Upper lobe of left lung (tissue), 6 donors: Measurements from ENCODE around the gene ADD1. TPM values are rescaled to one million over a fixed set of nuclear protein-coding genes. Genes with fewer than 3 reads are reported as not detected.

Experiments
- ATAC-seq, 2 donors: fragments of 200-7000 bp; cut with Tn5 transposase; one replicate each; pipeline ENCODE4 v1.9.1; 2022; ENCODE audit warnings: mild to moderate bottlenecking in 2 of 2, moderate library complexity in 2 of 2; ENCODE audit not compliant: low FRiP score in 2 of 2
- DNase-seq, 2 donors: peaks; one replicate each; pipeline ENCODE4 v3.0.0-alpha.2; 2019 to 2020
- H3K27ac ChIP-seq, 4 donors: fragments of 200-600 bp; sonication (generic); one replicate each; pipeline ENCODE4 v1.5.1; 2016 to 2019
- H3K27me3 ChIP-seq, 4 donors: fragments of 200-600 bp; sonication (generic); one replicate each; pipeline ENCODE4 v1.5.1; 2017 to 2019
- H3K36me3 ChIP-seq, 4 donors: fragments of 200-600 bp; sonication (generic); one replicate each; pipeline ENCODE4 v1.5.1; 2016 to 2019
- H3K4me1 ChIP-seq, 4 donors: fragments of 200-600 bp; sonication (generic); one replicate each; pipeline ENCODE4 v1.5.1; 2018 to 2019
- H3K4me3 ChIP-seq, 4 donors: fragments of 200-600 bp; sonication (generic); one replicate each; pipeline ENCODE4 v1.5.1; 2017 to 2019; ENCODE audit warnings: mild to moderate bottlenecking in 2 of 4, moderate library complexity in 1 of 4
- H3K9me3 ChIP-seq, 4 donors: fragments of 200-600 bp; sonication (generic); one replicate each; pipeline ENCODE4 v1.5.1; 2018 to 2019
- CTCF ChIP-seq, 6 experiments: fragments of 450-650 bp in 4 of 6; fragments of 200-600 bp in 2 of 6; sonication (generic) in 2 of 6; IDR thresholded peaks; one replicate each; pipeline ENCODE4 v1.5.1; 2016 to 2019; ENCODE audit warnings: antibody characterized with exemption in 6 of 6
- EP300 ChIP-seq, 4 donors: sonication (generic); formaldehyde crosslinking; IDR thresholded peaks; one replicate each; pipeline ENCODE4 v1.5.1; 2017; ENCODE audit warnings: antibody characterized with exemption in 4 of 4, control low read depth in 2 of 4
- POLR2A ChIP-seq, 4 donors: fragments of 450-650 bp; IDR thresholded peaks; one replicate each; pipeline ENCODE4 v1.5.1; 2016 to 2017; ENCODE audit warnings: antibody characterized with exemption in 4 of 4, mild to moderate bottlenecking in 2 of 4
- POLR2AphosphoS5 ChIP-seq, 2 donors: sonication (generic); formaldehyde crosslinking; IDR thresholded peaks; one replicate each; pipeline ENCODE4 v1.5.1; 2017; ENCODE audit warnings: antibody characterized with exemption in 2 of 2
- WGBS, 2 donors: methylation state at CpG; one replicate each; pipeline ENCODE4 v1.1.5; 2017 to 2018; 5-methylcytosine and 5-hydroxymethylcytosine counted together
- total RNA-seq, 6 donors: library from RNA; depleted of rRNA in 4 of 6; stranded (reverse); fragments of >200 nt in 4 of 6; gene quantifications; one replicate each; pipeline versions ENCODE4 v1.1.0 to v1.2.1, GENCODE V29; 2016 to 2021
- donor health status: DM: no; HTN: no; CAD: no; lungs with moderate emphysema.
- donor health status: DM: no; HTN: yes; CAD: no; lungs with severe emphysema.

ADD1 gene
- total RNA-seq, 6 donors from 2014 or later, result 184 to 651 (median 290) TPM

- no peaks in the 10 kb centered on the region for H3K9me3 ChIP-seq
- H3K36me3 ChIP-seq, result peaks cover 25 to 98% (median 86%) of the 10 kb centered on the region in 4 donors
- H3K4me1 ChIP-seq, result no peaks in the 10 kb centered on the region
- H3K27ac ChIP-seq, result no peak overlapping the region
- TF ChIP-seq POLR2AphosphoS5 (IDR thresholded peaks at IDR 0.05) (no peak), POLR2A (IDR thresholded peaks at IDR 0.05) (no peak), CTCF (IDR thresholded peaks at IDR 0.05) (no peak), EP300 (IDR thresholded peaks at IDR 0.05) (no peak)
- H3K4me3 ChIP-seq, result no peak overlapping the region
- ATAC-seq, result no peak
- no peaks in the 10 kb centered on the region for H3K27me3 ChIP-seq
- WGBS, 2 donors, result 92 to 95% methylated on average over 27 to 31 of the region's 31 CpGs
- DNase-seq, result peak in 1 of 2 donors; percentile 63
Measured at GRCh38 chr4:2827071-2827873, 16.4 kb upstream of the ADD1 start.

- DNase-seq (peak in 1 of 2 donors; percentile 28), ATAC-seq (no peak)
- Histone ChIP-seq H3K27ac (no peak overlapping the region), H3K4me1 (no peaks in the 10 kb centered on the region), H3K4me3 (no peak overlapping the region), H3K9me3 (no peaks in the 10 kb centered on the region), H3K27me3 (no peaks in the 10 kb centered on the region), H3K36me3 (peaks cover 25 to 98% (median 89%) of the 10 kb centered on the region in 4 donors)
- TF ChIP-seq POLR2A (IDR thresholded peaks at IDR 0.05) (no peak), CTCF (IDR thresholded peaks at IDR 0.05) (no peak), POLR2AphosphoS5 (IDR thresholded peaks at IDR 0.05) (no peak), EP300 (IDR thresholded peaks at IDR 0.05) (no peak)
- 86 to 89% methylated on average over 21 to 24 of the region's 24 CpGs for WGBS, 2 donors
Measured at GRCh38 chr4:2827874-2828751, 15.5 kb upstream of the ADD1 start.

- Histone ChIP-seq H3K36me3 (peaks cover 22 to 98% (median 89%) of the 10 kb centered on the region in 4 donors), H3K9me3 (no peaks in the 10 kb centered on the region), H3K4me1 (no peaks in the 10 kb centered on the region), H3K27me3 (no peaks in the 10 kb centered on the region), H3K27ac (no peak overlapping the region), H3K4me3 (no peak overlapping the region)
- 89 to 95% methylated on average over 17 of the region's 17 CpGs for WGBS, 2 donors
- DNase-seq (no peak), ATAC-seq (no peak)
- TF ChIP-seq POLR2AphosphoS5 (IDR thresholded peaks at IDR 0.05) (no peak), POLR2A (IDR thresholded peaks at IDR 0.05) (no peak), CTCF (IDR thresholded peaks at IDR 0.05) (no peak), EP300 (IDR thresholded peaks at IDR 0.05) (no peak)
Measured at GRCh38 chr4:2828758-2829181, 14.9 kb upstream of the ADD1 start.

DNA sequence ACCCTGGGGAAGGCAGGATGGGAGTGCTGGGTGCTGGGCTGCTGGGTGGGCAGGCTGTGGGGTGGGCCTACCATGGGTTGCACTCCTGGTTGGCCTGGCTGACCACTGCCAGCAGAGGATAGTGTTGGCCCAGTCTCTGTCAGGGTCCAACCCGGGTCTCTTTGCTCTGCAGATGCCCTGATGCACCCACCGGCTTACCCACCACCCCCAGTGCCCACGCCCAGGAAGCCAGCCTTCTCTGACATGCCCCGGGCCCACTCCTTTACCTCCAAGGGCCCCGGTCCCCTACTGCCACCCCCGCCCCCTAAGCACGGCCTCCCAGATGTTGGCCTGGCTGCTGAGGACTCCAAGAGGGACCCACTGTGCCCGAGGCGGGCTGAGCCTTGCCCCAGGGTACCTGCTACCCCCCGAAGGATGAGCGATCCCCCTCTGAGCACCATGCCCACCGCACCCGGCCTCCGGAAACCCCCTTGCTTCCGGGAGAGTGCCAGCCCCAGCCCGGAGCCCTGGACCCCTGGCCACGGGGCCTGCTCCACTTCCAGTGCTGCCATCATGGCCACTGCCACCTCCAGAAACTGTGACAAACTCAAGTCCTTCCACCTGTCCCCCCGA is 14.2 kb upstream of the ADD1 start:
- Histone ChIP-seq H3K9me3 (no peaks in the 10 kb centered on the region), H3K36me3 (peaks cover 22 to 98% (median 89%) of the 10 kb centered on the region in 4 donors), H3K4me3 (no peak overlapping the region), H3K27ac (no peak overlapping the region), H3K27me3 (no peaks in the 10 kb centered on the region), H3K4me1 (no peaks in the 10 kb centered on the region)
- 96% methylated on average over 9 to 12 of the region's 18 CpGs for WGBS, 2 donors
- DNase-seq (peak in 1 of 2 donors; percentile 70), ATAC-seq (no peak)
- TF ChIP-seq POLR2A (IDR thresholded peaks at IDR 0.05) (no peak), EP300 (IDR thresholded peaks at IDR 0.05) (no peak), CTCF (IDR thresholded peaks at IDR 0.05) (no peak), POLR2AphosphoS5 (IDR thresholded peaks at IDR 0.05) (no peak)
